Ishikawa (cell line): ENCODE measurements around the gene CEP128.

Experiments
- CEBPB ChIP-seq: IDR thresholded peaks from 2 replicates; pipeline ENCODE4 v1.6.1; 2012
- CREB1 ChIP-seq: IDR thresholded peaks from 2 replicates; pipeline ENCODE4 v1.6.1; 2012; ENCODE audit warnings: low read depth
- EGR1 ChIP-seq: IDR thresholded peaks from 2 replicates; pipeline ENCODE4 v1.6.1; 2012
- EP300 ChIP-seq: IDR thresholded peaks from 2 replicates; pipeline ENCODE4 v1.6.1; 2012; ENCODE audit warnings: borderline replicate concordance
- FOXM1 ChIP-seq: IDR thresholded peaks from 2 replicates; pipeline ENCODE4 v1.6.1; 2012; ENCODE audit warnings: low read depth, borderline replicate concordance
- MAX ChIP-seq: IDR thresholded peaks from 2 replicates; pipeline ENCODE4 v1.6.1; 2012
- NFIC ChIP-seq: IDR thresholded peaks from 2 replicates; pipeline ENCODE4 v1.6.1; 2012
- RAD21 ChIP-seq: IDR thresholded peaks from 2 replicates; pipeline ENCODE4 v1.6.1; 2012; ENCODE audit warnings: low read depth
- REST ChIP-seq: IDR thresholded peaks from 2 replicates; pipeline ENCODE4 v1.6.1; 2012; ENCODE audit warnings: low read depth, mild to moderate bottlenecking
- TAF1 ChIP-seq: IDR thresholded peaks from 2 replicates; pipeline ENCODE4 v1.6.1; 2012; ENCODE audit warnings: low read depth, mild to moderate bottlenecking
- TCF12 ChIP-seq: IDR thresholded peaks from 2 replicates; pipeline ENCODE4 v1.6.1; 2012; ENCODE audit warnings: low read depth
- TEAD4 ChIP-seq: IDR thresholded peaks from 2 replicates; pipeline ENCODE4 v1.6.1; 2012
- USF1 ChIP-seq: IDR thresholded peaks from 2 replicates; pipeline ENCODE4 v1.6.1; 2012
- YY1 ChIP-seq: IDR thresholded peaks from 2 replicates; pipeline ENCODE4 v1.6.1; 2012; ENCODE audit warnings: low read depth
- ZBTB7A ChIP-seq: IDR thresholded peaks from 2 replicates; pipeline ENCODE4 v1.6.1; 2012; ENCODE audit warnings: low read depth

Gene CEP128

GRCh38 chr14:80926397-80927082, 15.0 kb downstream of the CEP128 start:
- TF ChIP-seq TEAD4 (no peak), EGR1 (no peak), EP300 (no peak), YY1 (no peak), NFIC (no peak), RAD21 (no peak), TAF1 (no peak), MAX (no peak), USF1 (no peak), ZBTB7A (no peak)

GRCh38 chr14:80924365-80925103, 17.0 kb downstream of the CEP128 start:
- TF ChIP-seq TEAD4 = no peak

- TF ChIP-seq YY1 (no peak), CEBPB (no peak), EP300 (no peak), TCF12 (no peak), USF1 (no peak), MAX (no peak), ZBTB7A (no peak), RAD21 (no peak), FOXM1 (no peak), NFIC (no peak), EGR1 (no peak), REST (no peak), TEAD4 (no peak), CREB1 (no peak), TAF1 (no peak)
These were observed 18.2 kb downstream of the CEP128 start for GRCh38 chr14:80923368-80923767.

- no peak for TF ChIP-seq NFIC
- TF ChIP-seq TAF1 = no peak
- no peak for TF ChIP-seq EP300
- TF ChIP-seq ZBTB7A = no peak
- TF ChIP-seq CEBPB = no peak
- no peak for TF ChIP-seq RAD21
- no peak for TF ChIP-seq CREB1
These were observed 21.9 kb downstream of the CEP128 start for GRCh38 chr14:80919622-80920021.

- TF ChIP-seq EGR1 (no peak), CREB1 (no peak), FOXM1 (no peak), MAX (no peak), YY1 (no peak), USF1 (no peak), TAF1 (no peak), TEAD4 (no peak), RAD21 (no peak)
These were observed 34.6 kb downstream of the CEP128 start for GRCh38 chr14:80906946-80907345.

GRCh38 chr14:80906336-80906735, 35.2 kb downstream of the CEP128 start:
- TF ChIP-seq TEAD4 (no peak), RAD21 (no peak), EP300 (no peak), ZBTB7A (no peak)

- no peak for TF ChIP-seq EGR1
These were observed 38.9 kb downstream of the CEP128 start for GRCh38 chr14:80902608-80903007.
